HG02870 (cell line): Measurements from ENCODE around the gene LDB2.
A peak's percentile ranks its signal among the peaks of the same experiment; 100 is the strongest.
"Not testable (repeated sequence)": the region's sequence is repeated elsewhere in the genome, so short reads cannot be mapped to it uniquely, and the experiment has no call there.

Source experiments
- ATAC-seq: cut with Tn5 transposase; IDR thresholded peaks from one replicate; pipeline ENCODE4 v1.9.1; 2021; ENCODE audit warnings: mild to moderate bottlenecking, moderate library complexity; ENCODE audit not compliant: unreplicated experiment

LDB2 gene

DNA sequence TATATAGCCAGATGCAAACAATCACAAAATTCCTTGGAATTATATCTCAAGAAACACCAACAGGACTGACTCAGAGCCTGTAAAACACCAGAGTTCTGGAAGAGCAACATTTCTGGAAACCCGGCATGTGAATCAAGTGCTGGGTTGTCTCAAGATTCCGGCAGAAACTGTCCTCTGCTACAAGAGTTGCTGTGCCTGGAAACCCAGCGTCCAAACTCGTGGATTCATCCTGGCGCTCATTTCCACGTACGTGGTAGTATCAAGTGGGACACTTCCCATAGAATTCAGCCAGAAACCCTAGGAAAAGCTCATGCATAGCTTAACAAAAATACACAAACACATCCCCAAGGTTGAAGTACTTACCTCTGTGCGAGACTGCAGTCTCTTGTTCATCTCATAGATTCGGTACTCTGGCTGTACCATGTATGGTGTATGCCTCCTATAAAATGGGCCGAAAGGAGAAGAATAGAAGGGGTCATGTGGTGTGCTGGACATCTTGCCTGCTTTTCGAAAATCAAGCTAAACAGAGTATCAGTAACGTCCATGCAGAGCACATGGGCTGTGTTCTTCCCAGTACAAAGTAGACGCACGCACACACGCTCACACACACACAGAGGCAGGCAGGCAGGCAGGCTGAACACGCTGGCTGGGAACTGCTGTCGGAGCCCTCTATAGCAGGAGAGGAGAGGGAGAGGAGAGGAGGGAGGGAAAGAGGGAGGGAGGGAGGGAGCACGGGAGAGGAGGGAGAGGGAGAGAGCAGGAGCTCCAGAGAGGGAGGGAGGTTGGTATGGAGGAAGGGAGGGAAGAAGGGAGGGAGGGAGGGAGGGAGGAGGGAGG is at the start of gene LDB2:
LDB2 (minus strand) TSS at position 655 of the 837 bp plus-strand sequence.
- ATAC-seq: no peak

DNA sequence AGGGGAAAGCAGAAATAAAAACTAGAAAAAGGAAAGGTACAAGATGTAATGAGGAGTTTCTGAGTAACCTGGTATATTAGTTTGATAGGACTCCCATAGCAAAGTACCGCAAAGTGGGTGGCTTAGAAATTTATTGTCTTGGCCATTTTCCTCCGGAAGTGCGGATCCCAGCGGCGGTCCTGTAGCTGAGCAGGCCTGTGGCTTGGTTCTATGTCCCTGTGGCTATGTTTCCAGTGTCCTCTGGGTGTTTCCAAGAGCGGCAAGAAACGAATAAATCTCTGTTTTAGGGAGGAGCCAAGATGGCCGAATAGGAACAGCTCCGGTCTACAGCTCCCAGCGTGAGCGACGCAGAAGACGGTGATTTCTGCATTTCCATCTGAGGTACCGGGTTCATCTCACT is 44.0 kb upstream of the LDB2 start:
- no peak for ATAC-seq

DNA sequence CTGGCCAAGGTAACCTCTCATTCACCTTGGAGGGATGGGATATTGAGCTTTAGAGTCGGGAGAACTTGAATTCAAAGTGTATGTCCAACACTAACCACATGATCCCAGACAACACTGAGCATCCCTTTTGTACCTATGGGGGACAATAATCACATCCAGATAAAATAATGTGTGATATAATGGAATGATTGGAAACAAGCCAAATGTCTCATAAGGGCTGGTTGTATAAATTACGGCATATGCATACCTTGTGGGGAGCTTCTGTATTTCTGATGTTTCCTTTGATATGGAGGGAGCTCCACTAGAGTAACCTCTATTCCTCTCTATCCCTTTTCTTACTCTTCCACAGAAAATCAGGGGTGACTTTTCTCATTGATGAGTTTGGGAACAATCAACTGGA is 40.7 kb upstream of the LDB2 start:
- no peak for ATAC-seq

DNA sequence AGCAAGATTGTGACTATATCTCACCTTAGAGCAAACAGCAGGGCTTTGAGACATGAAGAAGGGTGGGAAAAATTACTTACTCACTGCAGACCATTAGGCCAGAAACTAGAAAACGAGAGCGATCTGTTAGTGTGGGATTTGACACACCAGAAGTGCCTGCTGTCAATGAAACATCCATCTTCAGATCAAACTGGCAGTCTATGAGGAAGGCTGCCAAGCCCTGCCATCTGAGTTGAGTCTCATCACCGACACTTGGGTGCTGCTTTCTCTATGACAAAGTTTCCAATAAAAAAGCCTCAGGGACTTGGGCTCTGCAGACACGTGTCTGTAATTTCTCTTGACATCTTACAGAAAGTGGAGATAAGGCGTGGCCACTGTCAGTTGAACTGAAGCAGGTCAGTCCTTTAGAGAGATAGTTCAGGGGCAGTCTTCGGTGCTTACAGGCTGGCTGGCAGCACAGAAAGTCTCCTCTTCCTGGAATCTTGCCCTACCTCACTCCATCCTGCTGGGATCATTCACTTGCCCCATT is 40.1 kb upstream of the LDB2 start:
- ATAC-seq: no peak

DNA sequence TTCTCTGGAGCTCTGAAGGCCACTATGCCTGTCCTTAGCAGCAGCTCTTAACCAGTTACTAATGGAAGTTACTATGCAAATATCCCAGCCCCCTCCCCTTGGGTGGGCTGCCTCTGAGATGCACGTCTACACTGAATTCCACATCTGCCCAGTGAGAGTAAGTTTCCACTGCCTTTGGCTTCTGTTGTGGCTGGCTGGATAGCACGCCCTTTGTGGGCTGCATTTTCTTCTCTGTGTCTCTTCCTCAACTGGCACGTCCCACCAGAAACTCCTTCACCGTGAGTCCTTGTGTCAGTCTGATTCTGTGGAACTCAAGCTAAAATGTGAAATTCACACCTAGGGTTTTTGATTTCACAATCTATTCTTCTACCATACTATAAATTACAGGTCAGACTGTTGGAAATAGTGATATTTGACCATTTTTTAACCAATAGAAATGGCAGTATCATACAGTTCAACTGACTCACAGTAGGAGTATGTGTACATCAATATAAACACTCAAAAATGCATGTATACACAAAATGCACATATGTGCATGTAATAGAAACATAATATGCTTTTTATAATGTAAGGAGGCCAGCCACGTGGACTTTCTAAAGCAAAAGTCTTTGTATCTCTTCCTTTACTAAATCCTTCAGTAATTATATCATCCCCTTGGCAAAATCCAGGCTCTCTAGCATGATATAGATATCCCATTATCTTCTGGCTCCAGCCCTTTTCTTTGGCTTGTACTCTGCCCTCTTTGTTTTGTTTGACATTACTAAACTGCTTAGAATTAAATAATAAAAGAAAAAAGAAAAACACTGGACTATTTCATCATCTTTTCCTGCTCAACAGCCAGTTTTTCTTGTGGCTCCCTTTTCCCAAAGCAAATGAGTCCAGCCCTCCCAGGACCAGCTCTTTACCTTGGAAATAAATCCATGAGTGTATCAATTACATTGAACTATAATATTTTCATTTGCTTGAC is 33.2 kb upstream of the LDB2 start:
- ATAC-seq: no peak

DNA sequence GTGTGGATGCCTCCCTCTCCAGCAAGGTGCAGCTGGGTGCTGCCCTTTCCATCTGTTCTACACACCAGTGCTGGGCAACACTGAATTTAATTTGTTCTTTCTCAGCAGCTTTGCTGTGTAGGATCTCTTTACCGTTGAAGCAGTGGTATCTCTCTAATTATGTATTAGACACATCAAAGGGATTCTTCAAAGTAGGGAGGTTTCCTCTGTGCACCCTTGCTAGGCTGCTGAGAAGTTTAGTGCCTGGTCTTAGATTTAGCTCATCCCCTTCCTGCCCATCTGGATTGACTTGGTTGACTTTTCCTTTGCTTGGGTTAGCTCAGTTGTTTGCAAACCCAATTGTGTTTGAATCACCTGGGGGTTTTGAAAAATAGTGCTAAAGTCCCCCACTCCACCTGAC is 27.8 kb upstream of the LDB2 start:
- no peak for ATAC-seq

DNA sequence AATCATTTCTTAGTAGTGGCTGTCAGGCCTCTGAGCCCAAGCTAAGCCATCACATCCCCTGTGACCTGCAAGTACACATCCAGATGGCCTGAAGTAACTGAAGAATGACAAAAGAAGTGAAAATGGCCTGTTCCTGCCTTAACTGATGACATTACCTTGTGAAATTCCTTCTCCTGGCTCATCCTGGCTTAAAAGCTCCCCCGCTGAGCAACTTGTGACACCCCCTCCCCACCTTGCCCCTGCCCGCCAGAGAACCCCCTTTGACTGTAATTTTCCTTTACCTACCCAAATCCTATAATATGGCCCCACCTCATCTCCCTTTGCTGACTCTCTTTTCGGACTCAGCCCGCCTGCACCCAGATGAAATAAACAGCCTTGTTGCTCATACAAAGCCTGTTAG is 20.3 kb upstream of the LDB2 start:
- ATAC-seq: not testable (repeated sequence)

DNA sequence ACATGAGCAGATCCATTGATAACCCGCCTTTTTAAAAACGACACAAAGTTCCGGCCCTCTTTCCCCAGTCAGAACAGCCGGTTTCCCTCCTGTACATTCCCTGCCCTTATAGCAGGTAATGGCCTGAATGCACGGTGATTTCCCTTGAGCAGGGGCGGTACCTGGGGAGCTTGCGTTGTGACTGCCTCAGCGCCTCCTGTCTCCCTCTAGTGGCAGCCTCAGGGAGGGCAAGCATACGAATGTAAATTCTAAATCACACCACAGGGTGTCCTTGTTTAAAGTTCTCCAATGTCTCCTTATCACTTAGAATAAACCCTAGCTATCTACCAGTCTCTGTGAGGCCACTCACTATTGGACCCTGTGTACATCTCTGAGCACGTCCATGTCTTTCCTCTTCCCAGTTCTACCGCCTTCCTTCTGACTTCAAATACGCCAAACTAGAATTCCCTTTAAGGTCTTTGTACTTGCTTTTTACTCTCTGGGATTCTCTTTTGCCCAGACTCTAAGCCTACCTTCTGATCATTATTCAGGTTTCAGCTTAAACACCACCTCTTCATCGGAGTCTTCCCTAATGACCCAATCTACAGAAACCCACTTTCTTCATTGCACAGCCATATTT is 18.4 kb upstream of the LDB2 start:
- ATAC-seq: peak; percentile 100

DNA sequence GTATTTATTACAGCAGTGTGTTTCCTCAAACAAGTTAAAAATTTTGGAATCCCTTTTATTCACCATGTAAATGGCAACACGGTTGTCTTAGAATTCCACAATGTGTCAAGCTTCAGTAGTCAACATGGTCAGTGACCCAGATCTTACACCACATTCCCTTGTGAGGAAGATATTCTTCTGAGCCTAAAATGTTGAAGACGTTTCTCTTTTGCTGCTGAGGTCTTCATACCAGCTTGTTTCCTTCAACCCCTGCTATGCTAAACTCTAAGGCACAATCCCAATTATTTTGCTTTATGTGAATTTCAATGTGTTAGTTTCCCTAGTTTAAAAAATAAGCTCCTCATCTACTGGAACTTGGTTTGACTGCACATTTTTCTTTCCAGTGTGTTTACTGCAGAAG is 17.6 kb upstream of the LDB2 start:
- ATAC-seq: no peak

DNA sequence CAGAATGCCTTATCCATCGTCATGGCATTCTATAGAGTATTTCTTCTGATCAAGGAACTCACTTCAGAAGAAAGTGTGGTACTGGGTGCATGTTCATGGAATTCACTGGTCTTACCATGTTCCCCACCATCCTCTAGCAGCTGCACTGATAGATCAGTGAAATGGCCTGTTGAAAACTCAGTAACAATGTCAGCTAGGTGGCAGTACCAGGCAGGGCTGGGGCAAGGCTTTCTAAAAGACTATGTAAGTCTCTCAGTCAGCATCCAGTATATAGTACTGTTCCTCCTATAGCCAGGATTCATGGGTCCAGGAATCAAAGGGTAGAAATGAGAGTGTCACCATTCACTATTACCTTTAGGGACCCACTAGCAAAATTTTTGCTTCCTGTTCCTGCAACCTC is 15.8 kb upstream of the LDB2 start:
- ATAC-seq: no peak

DNA sequence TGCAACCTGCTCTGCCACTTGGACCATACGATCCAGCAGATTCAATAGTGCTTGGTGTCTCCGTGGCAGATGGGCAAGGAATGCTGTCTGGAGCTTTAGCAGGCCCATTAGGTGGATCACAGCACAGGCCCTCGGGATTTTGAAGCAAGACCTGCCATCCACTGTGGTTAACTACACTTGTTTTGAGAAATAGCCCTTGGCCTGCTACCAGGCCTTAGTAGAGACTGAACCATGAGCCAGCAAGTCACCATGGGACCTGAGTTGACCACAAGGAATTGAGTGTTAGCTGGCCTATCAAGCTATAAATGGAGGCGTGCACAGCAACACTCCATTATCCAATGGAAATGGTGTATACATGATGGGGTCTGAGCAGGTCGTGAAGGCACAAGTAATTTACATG is 14.5 kb upstream of the LDB2 start:
- ATAC-seq: no peak

DNA sequence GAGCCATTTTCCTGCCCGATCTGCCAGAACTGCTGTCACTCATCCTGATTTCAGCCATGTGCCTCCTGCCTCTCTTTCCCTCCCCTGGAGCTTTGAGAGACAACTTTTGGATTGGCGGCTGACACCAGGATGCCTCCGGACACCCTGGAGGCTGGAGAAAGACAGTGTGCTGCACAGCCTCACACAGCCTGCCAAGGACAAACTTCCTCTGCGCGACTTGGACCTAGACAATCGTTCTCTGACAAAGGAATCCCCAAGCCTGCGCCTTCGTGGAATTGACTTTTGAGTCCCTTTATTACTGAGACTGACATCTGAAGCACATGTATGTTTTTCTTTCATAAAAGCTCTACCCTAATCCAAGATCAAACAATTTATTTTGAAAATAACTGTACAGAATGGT is 10.8 kb upstream of the LDB2 start:
- ATAC-seq: no peak

DNA sequence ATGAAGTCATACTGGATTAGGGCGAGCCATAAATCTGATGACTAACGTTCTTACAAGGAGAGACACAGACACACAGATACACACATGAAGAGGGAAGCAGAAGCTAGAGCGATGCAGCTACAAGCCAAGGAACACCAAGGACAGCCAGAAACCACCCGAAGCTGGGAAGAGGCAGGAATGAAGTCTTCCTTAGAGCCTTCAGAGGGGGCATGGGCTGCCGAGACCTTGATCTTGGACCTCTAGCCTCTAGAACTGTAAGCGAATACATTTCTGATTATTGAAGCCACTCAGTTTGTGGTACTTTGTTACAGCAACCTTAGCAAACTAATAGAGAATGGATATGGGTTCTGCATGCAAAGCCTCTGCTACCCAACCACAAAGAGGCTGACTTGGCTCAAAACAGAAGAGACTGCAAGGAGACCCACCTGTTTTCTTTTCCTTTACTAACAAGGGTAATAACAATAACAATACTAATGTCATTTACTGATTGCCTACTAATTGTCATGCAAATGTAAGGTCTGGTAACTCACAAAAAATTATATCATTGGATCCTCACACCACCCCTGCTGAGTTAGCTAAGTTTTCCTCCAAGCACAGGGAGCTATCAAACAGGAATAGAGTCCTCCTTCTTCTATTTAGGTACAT is 10.1 kb upstream of the LDB2 start:
- ATAC-seq: no peak

DNA sequence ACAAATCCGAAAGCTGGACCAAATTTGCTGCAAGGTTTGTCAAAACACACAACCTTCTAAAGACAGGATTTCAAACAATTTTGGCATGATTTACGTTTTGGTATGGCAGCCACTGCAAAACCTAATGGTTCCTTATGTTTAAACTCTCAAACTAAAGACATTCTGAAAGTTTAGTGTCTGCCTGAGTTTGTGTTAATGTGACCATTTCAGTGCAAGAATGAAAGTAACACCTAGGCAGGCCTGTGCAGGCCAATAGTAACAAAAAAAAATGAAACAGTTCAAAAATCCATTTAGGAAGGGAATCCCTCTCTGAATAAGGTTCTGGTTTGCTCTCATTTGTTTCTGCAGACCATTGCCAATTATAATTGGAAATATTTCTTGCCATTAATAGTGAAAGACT is 1.9 kb upstream of the LDB2 start:
- no peak for ATAC-seq

DNA sequence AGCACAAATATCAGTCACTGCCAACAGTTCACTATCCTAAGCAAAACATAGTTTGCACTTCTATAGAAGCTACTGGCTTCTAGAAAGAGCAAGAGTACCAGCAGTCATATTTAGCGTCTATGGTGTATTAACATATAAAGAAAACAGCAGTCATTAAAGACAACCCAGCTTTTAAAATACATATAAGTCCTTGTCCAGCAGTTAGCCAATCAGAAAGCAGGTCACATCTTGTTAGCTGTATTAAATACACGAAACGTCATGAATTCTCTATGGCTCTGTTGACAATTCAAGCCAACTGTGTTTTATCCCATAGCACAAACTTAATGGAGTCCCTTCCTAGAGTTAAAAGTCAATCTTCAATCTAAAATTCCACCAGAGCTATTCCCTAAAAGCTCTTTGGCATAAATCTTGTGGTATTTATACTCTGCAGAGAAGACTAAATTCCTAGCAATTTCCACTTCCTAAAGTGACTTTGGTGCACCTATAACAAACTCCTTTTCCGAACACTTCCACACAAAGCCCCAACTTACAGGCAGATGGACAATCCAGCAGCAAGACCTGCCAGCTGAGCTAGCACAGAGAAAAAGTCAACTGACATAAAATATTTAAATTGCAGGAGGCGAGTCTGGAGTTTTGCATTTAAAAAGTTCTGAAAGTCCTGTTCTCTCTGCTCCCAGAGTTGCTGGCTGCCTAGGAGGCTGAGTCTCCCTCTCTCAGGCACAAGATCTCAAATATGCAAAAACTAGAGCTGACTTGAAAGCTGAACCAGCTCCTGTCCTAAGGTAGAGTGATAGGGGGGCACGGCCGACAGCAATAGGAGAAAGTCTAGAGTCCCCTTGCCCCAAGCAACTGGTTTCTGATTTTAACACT is 1.3 kb downstream of the LDB2 start:
- ATAC-seq: no peak

DNA sequence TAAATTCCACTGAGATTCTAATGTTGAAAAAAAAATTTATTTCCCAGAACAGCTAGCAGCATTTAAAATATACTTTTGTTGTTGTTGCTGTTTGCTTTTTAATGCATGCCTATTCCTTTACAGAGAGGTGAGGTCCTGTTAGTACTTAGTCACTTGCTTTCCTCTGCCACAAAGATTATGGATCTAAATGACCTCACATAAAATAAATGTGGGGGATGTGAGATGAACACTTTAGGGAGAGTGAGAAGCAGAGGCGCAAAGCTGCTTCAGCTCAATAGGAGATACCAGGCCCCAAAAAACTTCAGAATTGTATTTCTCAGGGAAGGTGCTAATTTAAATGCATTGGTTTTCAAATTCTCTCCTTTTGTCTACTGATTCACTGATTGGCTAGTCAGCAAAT is 4.0 kb downstream of the LDB2 start:
- no peak for ATAC-seq

DNA sequence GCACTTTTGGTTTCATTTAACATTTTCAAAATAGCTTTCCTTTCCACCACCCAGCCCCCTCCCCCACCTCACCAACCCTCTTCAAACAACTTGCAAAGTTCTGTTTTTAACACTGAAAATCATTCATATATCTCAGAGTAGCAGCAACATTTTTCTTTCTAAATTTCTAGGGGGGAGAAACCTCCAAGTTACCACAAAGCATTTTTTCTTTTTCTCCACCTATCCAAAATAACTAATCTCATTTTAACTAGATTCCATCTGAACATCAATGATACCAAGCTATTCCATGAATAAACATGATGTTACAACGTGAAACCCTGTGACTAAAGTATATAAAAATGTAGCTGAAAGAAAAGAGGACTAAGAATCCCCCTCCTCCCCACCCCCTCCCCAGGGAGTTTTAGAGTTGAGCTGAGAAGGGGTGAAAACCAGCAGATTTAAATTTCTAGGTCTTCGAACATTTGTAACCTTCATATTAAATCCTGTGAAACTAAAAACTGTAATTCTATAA is 5.2 kb downstream of the LDB2 start:
- no peak for ATAC-seq

DNA sequence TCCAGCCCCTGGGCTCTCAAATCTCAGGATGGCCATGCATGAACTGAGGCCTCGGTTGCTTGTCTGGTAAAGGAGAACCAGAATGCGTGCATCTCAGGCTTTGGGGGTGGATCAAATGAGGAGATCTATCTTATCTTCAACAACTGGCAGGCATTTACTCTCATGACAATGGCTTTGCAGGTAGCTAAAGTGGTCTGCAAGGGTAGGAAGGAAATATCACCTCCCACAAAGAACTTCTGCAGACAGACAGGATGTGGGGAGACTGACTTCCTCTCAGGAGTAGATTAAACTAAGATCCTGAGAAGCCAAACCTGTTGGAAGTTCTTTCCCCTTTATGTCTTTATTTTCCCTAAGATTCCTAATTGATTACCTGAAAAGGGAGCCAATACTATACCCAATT is 7.8 kb downstream of the LDB2 start:
- no peak for ATAC-seq

DNA sequence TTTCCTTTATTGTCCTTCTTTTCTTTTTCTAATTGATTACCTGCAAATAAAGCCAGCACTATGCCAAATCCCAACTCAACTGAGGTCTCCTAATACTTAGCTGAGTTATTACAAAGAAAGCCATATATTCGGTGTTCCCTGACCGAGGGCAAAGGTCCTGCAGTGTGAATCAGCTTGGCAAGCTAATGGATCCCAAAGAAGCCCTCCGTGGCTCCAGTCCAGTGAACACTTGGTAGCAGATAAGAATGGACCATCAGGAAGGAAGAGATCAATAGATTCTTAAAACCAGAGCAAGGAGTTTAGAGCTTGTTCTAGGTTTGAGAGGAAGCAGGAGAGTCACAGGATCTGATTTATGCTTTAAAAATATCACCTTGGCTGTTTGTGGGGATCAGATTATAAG is 8.5 kb downstream of the LDB2 start:
- ATAC-seq: no peak

DNA sequence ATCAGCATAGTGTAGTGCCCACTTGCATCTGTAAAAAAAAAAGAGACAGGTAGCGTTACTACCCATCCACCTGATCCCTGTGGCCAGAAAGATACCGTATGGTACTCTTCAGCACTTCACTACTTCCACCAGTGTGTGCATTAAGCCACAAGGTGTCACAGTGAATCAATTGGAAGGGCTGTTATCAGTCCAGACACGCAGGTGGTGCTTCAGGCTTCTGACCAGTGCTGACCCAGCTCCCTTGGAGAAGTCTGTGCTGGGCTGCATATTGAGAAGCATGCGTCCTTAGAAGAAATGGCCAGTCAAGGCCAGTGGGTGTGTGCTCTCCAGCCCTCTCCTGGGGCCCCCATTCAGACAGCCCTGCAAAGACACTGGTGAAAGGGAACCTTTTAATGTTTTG is 10.6 kb downstream of the LDB2 start:
- no peak for ATAC-seq
